T-helper 1 cell (primary cell): ENCODE measurements around the gene MASP2.

ENCODE experiments used
- DNase-seq, 5 donors: peaks; one replicate each; pipeline ENCODE4 v3.0.0-alpha.2; 2012 to 2020

Gene MASP2

DNA sequence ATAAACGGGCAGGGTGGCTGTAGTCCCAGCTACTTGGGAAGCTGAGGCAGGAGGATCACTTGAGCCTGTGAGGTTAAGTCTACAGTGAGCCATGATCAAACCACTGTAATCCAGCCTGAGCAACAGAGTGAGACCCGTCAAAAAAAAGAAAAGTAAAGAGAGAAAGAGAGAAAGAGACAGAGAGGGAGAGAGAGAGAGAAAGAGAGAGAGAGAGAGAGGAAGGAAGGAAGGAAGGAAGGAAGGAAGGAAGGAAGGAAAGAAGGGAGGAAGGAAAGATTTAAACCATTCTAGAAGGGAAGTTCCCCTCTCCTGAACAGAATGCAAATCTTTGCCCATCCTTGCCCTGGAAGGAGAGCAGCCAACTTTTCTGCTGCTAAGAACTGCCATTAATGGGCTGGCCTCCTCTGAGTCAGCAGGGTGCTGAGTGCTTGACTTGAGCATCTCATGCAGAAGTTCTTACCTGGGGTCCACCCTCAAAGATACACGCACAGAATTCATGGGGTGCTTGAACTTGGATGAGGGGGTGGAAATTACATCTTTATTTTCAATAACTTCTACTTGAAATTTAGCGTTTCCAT lies 59.1 kb downstream of the MASP2 start:
- DNase-seq, result no peak

DNA sequence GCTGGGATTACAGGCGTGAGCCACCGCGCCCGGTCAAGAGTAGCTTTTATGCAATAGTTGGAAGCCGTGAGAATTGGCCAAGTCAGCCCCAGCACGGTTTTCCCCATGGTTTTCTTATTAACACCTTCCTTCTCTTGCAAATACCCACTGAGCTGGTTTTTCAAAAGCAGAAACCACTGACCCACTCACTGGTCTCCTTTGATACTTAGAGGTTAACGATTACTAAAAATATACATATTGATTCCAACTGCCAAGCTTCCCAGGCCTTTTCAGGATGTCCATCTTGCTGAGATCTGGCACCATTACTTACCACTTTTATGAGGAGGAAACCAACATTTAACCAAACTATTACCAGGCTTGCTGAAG lies 60.5 kb downstream of the MASP2 start:
- no peak for DNase-seq

DNA sequence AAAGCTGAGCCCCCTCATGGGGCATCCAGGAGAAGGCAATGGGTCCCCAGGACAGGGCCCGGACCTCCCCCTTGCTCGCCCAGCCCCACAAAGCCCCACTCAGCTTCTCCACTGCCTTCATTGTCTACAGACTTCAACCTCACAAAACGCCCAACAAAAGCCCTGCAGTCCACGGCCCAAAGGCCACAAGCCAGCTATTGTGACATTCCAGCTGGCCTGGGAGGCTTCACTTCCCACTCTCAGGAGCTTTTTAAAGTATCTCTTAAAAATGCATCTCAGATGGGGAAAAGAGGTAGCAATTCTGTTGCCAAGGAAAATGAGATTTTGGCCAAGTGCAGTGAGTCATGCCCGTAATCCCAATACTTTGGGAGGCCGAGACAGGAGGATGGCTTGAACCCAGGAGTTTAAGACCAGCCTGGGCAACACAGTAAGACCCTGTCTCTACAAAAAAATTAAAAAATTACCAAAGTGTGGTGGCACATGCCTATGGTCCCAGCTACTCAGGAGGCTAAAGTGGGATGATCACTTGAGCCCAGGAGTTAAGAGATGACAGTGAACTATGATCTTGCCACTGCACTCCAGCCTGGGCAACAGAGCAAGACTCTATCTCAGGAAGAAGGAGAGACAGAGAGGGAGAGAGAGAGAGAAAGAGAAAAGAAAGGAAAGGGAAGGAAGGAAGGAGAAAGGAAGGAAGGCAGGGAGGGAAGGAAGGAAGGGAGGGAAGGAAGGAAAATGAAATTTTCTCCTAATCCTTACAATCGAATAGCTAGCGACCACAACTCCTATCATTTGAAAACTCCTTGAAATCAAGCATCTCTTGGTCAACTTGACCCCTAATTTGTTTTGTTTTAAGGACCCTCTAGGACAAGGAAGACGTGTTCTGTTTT lies 66.0 kb downstream of the MASP2 start:
- DNase-seq, result no peak

DNA sequence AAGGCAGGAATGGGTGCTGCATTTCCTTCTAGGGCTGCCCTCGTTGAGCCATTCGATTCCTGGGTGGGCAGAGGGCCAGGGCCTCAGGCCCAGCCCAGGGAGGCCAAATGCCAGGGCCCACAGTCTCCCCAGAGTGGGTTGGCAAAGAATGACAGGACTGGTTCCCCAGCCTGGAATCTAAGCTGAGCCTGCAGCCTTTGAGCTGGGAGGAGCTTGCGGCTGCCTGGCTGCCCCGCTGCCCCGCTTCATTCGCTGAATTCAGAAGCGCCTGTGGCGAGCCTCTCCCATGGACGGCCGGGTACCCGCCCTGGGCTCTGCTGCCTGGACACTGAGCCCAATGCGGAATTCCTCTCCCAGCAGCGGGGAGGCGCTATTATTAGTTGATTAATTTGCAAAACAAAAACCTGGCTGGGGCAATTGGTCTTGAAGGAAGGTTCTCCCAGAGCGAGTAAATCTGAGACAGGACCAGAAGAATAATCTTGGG lies 66.9 kb downstream of the MASP2 start:
- no peak for DNase-seq

DNA sequence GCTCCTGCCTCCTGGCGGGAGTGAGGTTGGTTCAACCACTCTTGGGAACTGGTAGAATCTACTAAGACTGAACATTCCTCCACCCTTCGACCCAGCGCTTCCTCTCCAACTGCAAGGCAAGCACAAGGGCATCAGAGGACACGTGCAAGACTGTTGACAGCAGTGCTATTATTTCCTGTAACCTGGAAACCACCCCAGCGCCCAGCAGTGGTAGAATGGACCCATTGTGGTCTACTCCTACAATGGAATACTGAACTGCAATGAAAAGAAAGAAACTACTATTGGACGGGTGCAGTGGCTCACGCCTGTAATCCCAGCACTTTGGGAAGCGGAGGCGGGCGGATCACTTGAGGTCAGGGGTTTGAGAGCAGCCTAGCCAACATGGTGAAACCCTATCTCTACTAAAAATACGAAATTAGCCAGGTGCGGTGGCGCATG lies 67.5 kb downstream of the MASP2 start:
- no peak for DNase-seq

DNA sequence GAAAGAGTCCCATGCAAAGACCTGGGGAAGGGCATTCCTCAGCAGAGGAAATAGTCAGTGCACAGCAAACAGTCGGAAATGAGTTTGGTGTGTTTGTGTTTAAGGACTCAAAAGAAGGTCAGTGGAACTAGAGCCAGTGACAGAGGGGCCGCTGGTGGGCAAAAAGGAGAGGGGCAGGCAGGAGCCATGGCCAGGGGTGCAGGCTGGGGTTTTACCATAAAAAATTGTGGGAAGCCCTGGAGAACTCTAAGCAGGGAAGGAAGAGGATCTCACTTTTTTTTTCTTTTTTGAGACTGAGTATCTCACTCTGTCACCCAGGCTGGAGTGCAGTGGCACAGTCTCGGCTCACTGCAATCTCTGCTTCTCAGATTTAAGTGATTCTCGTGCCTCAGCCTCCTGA lies 68.3 kb downstream of the MASP2 start:
- no peak for DNase-seq
